ENCODE results near the gene TMEM151B.

DNA sequence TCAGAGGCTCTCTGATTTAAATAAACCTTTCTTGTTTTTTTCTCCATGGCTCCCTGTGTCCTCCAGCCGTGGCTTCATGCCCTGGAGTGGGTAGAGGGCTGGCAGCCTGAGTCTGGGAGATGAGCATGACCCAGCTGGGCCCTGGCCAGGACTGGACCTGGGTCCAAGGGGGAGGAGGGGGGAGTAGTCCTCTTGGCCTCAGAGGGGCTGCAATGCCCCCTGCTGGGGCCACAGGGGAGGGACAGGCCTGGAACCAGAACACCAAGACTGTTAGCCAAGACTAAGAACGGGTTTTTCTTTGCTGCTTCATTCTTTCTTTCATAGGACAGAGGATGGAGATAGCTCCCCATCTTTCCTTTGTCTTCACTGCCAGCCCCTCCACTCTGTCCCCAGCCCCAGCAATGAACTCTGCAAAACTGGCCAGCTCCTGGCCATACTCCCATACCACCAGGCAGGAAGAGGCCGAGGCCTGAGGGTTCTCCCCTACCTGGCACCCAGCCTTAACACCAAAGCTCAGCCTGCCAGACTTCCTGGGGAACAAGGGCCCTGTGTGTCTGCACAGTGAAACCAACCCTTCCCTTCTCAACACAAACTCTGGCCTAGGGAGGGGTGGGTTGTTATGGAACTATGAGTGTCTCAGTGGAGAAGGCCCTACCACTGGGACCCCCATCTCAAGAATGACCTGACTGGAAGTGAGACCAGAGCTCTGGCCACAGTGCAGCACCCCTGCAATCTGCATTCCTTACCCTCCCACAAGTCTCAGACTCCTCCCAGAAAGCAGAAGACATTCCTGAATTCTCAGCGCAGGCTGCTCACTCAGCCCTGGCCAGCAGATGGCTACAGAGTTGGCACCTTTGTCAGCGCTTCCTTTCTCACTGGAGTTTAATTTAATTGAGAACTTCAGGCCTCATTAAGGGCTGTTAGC lies 35.9 kb upstream of the TMEM151B start:
- TF ChIP-seq POLR2A (IDR thresholded peaks at IDR 0.05; ENCODE audit: low read depth, low read length) (no peak), POLR2AphosphoS5 (IDR thresholded peaks at IDR 0.05; ENCODE audit: low read depth, low read length) (no peak), TAF1 (IDR thresholded peaks at IDR 0.05; ENCODE audit: low read depth, low read length) (no peak), SPI1 (IDR thresholded peaks at IDR 0.05; ENCODE audit: low read depth, low read length) (no peak)
